Measurements from ENCODE around the gene ARHGEF26.

Gene ARHGEF26

GRCh38 chr3:154105218-154105975, 15.8 kb upstream of the ARHGEF26 start:
- no peak for TF ChIP-seq CTCF (IDR thresholded peaks at IDR 0.05)
- Histone ChIP-seq H3K36me3 (no peaks in the 10 kb centered on the region), H3K4me3 (ENCODE audit: low read depth in 1 of 2, low read length in 1 of 2) (no peak overlapping the region), H3K27me3 (no peaks in the 10 kb centered on the region), H3K9me3 (no peaks in the 10 kb centered on the region), H3K27ac (no peak overlapping the region), H3K4me1 (ENCODE audit: control insufficient read depth in 1 of 2, insufficient read depth in 1 of 2, low read depth in 1 of 2, low read length in 1 of 2) (no peaks in the 10 kb centered on the region)

GRCh38 chr3:154111365-154111935, 9.7 kb upstream of the ARHGEF26 start:
- TF ChIP-seq CTCF (IDR thresholded peaks at IDR 0.05), result no peak
- Histone ChIP-seq H3K9me3 (no peaks in the 10 kb centered on the region), H3K27ac (no peak overlapping the region), H3K4me3 (ENCODE audit: low read depth in 1 of 2, low read length in 1 of 2) (no peak overlapping the region), H3K27me3 (no peaks in the 10 kb centered on the region), H3K36me3 (no peaks in the 10 kb centered on the region), H3K4me1 (ENCODE audit: control insufficient read depth in 1 of 2, insufficient read depth in 1 of 2, low read depth in 1 of 2, low read length in 1 of 2) (no peaks in the 10 kb centered on the region)

- H3K36me3 ChIP-seq, result no peaks in the 10 kb centered on the region
- H3K27ac ChIP-seq, result no peak overlapping the region
- H3K4me3 ChIP-seq (ENCODE audit: low read depth in 1 of 2, low read length in 1 of 2), result no peak overlapping the region
Measured at GRCh38 chr3:154112146-154112852, 8.9 kb upstream of the ARHGEF26 start.

GRCh38 chr3:154113609-154114008, 7.6 kb upstream of the ARHGEF26 start:
- peaks cover 8% of the 10 kb centered on the region for H3K27me3 ChIP-seq
- no peaks in the 10 kb centered on the region for H3K9me3 ChIP-seq
- H3K4me1 ChIP-seq (ENCODE audit: control insufficient read depth in 1 of 2, insufficient read depth in 1 of 2, low read depth in 1 of 2, low read length in 1 of 2), result no peaks in the 10 kb centered on the region
- no peak overlapping the region for H3K27ac ChIP-seq
- TF ChIP-seq CTCF (IDR thresholded peaks at IDR 0.05), result no peak
- no peak overlapping the region for H3K4me3 ChIP-seq (ENCODE audit: low read depth in 1 of 2, low read length in 1 of 2)
- H3K36me3 ChIP-seq, result no peaks in the 10 kb centered on the region

More at GRCh38 chr3:154112146-154112852, 8.9 kb upstream of the ARHGEF26 start:
- TF ChIP-seq CTCF (IDR thresholded peaks at IDR 0.05), result no peak
- Histone ChIP-seq H3K9me3 (no peaks in the 10 kb centered on the region), H3K4me1 (ENCODE audit: control insufficient read depth in 1 of 2, insufficient read depth in 1 of 2, low read depth in 1 of 2, low read length in 1 of 2) (no peaks in the 10 kb centered on the region), H3K27me3 (no peaks in the 10 kb centered on the region)

- Histone ChIP-seq H3K36me3 (no peaks in the 10 kb centered on the region), H3K27ac (no peak overlapping the region), H3K4me3 (ENCODE audit: low read depth in 1 of 2, low read length in 1 of 2) (no peak overlapping the region), H3K9me3 (no peaks in the 10 kb centered on the region), H3K27me3 (peaks cover 26% of the 10 kb centered on the region), H3K4me1 (ENCODE audit: control insufficient read depth in 1 of 2, insufficient read depth in 1 of 2, low read depth in 1 of 2, low read length in 1 of 2) (no peaks in the 10 kb centered on the region)
- no peak for TF ChIP-seq CTCF (IDR thresholded peaks at IDR 0.05)
Measured at GRCh38 chr3:154115332-154115731, 5.9 kb upstream of the ARHGEF26 start.
